Left ventricle myocardium inferior (tissue), 1 donor: Measurements from ENCODE around the gene ZNF326. TPM values are rescaled to one million over a fixed set of nuclear protein-coding genes. Genes with fewer than 3 reads are reported as not detected.
A peak's percentile ranks its signal among the peaks of the same experiment; 100 is the strongest.

Experiments
- DNase-seq: peaks from one replicate; pipeline ENCODE4 v3.0.0-alpha.2; 2020
- H3K27ac ChIP-seq: fragments of 200-600 bp; replicated peaks from 2 replicates; pipeline ENCODE4 v1.8.0; 2021
- H3K27me3 ChIP-seq: fragments of 200-600 bp; 2 replicates; pipeline ENCODE4 v1.8.0; 2021; ENCODE audit warnings: low read depth
- H3K36me3 ChIP-seq: fragments of 200-600 bp; 2 replicates; pipeline ENCODE4 v1.8.0; 2021
- H3K4me1 ChIP-seq: fragments of 200-600 bp; 2 replicates; pipeline ENCODE4 v1.8.0; 2021
- H3K4me3 ChIP-seq: fragments of 200-600 bp; 2 replicates; pipeline ENCODE4 v1.8.0; 2021; ENCODE audit warnings: mild to moderate bottlenecking, moderate library complexity
- H3K9me3 ChIP-seq: fragments of 200-600 bp; replicated peaks from 2 replicates; pipeline ENCODE4 v1.8.0; 2021
- CTCF ChIP-seq: fragments of 200-600 bp; IDR thresholded peaks from 2 replicates; pipeline ENCODE4 v1.8.0; 2021; ENCODE audit warnings: antibody characterized with exemption, mild to moderate bottlenecking, borderline replicate concordance
- intact Hi-C: fragments of 100-400 bp; cut with micrococcal nuclease; formaldehyde crosslinking; loops from one replicate; pipeline ENCODE4 v1.11.0; 2022
- total RNA-seq: library from RNA; stranded (reverse); fragmentation: NEBNext Ultra II Directional; extraction: Animal tissue kit (Norgen Biotek cat#: 25700); gene quantifications from one replicate; pipeline ENCODE4 v1.2.1, GENCODE V29; 2021
- donor health status: DM: no; HTN: yes; CAD: no; lungs with severe emphysema.

Gene ZNF326
- total RNA-seq, 1 donor from 2014 or later, result 18.1 TPM

GRCh38 chr1:89959719-89960118 is 35.2 kb upstream of the ZNF326 start:
- peaks cover 5% of the 10 kb centered on the region for H3K4me1 ChIP-seq
- no peak for DNase-seq
- no peak overlapping the region for H3K4me3 ChIP-seq
- H3K9me3 ChIP-seq, result no peaks in the 10 kb centered on the region
- H3K27me3 ChIP-seq, result no peaks in the 10 kb centered on the region
- no peaks in the 10 kb centered on the region for H3K36me3 ChIP-seq
- H3K27ac ChIP-seq, result no peak overlapping the region
- TF ChIP-seq CTCF, result no peak
- intact Hi-C loops, result no loop called here

DNA sequence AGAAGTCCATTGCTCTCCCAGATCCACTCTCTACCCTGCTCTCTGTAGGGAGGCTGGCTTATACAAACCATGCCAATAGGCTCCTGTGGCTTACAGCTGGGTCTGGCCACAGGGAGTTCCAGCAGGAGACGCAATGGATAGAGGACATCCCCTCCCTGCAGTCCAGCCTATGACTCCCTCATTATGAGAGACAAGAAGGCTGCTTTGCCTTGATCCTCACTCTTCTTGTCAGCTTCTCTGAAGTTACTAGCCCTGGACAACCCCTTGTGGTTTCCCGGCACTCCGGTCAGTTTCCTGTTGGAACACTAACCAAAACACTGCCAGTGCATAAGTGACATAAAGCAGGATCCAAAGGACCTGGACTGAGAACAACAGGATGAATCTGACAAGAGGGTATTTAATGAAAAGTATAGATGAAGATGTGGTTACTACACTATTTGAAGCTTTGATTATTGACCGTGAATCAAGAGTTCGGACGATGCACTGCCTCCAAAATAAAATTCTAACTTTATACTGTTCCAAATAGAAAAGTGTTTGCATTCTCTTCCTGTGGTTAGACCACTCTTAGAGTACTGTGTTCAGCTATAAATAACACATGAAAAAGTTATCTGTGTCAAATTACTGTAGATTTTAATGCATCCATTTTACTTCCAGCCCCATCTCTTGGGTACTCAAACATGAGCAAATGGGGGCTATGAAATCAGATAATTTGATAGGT is 32.7 kb upstream of the ZNF326 start:
- intact Hi-C loops, result no loop called here
- Histone ChIP-seq H3K36me3 (no peaks in the 10 kb centered on the region), H3K27ac (peak overlapping the region; percentile 1), H3K27me3 (no peaks in the 10 kb centered on the region), H3K4me1 (peaks cover 5% of the 10 kb centered on the region), H3K4me3 (no peak overlapping the region), H3K9me3 (no peaks in the 10 kb centered on the region)
- no peak for DNase-seq
- TF ChIP-seq CTCF, result no peak

DNA sequence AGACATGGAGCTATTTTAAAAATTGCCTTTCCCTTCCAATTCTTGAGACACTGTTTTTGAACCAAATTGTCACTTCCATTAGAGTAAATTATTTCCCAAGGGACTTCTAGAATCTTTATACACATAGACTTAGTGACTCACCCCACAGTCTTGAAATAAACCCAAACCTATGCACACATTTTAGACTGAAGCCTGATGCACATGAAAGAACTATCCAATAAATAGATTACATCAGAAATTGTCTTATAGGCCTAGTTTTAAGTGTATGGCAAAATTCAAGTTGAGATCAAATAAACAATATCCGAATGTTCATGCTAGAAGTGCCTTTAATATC is 32.2 kb upstream of the ZNF326 start:
- Histone ChIP-seq H3K27ac (no peak overlapping the region), H3K9me3 (no peaks in the 10 kb centered on the region), H3K4me1 (peaks cover 5% of the 10 kb centered on the region), H3K27me3 (no peaks in the 10 kb centered on the region), H3K4me3 (no peak overlapping the region), H3K36me3 (no peaks in the 10 kb centered on the region)
- no peak for TF ChIP-seq CTCF
- intact Hi-C loops, result no loop called here
- no peak for DNase-seq

DNA sequence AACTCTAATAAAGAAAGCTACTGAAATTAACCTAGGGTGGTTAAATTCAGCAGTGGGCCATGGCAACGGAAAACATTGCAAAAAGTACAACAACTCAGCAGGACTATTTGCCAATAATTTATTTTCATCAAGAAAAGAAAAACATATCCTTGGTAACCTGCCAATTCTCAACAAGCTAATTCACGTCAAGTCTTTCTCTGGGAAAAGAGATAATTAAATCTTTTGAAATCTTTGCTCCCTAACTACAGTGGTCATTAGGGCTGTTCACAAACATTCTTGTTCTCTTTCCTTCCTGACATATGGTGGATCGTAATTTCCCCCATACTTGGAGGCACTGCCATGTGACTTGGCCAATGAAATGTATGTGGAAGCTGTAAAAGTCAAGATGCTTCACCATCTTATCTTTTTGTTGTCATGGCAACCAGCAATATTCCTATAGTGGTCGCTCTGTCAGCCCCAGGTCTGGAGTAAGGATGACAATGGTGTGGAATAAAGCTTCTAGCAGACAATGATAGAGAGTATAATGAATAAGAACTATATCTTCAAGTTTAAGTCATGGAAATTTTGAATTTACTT is 29.6 kb upstream of the ZNF326 start:
- no peaks in the 10 kb centered on the region for H3K36me3 ChIP-seq
- H3K27me3 ChIP-seq, result no peaks in the 10 kb centered on the region
- no peak for TF ChIP-seq CTCF
- H3K4me1 ChIP-seq, result peaks cover 5% of the 10 kb centered on the region
- intact Hi-C loops, result no loop called here
- H3K4me3 ChIP-seq, result no peak overlapping the region
- H3K27ac ChIP-seq, result peak overlapping the region; percentile 67
- no peak for DNase-seq
- no peaks in the 10 kb centered on the region for H3K9me3 ChIP-seq

GRCh38 chr1:89966656-89967055 is 28.3 kb upstream of the ZNF326 start:
- intact Hi-C loops, result no loop called here
- no peaks in the 10 kb centered on the region for H3K36me3 ChIP-seq
- no peak overlapping the region for H3K4me3 ChIP-seq
- H3K27ac ChIP-seq, result no peak overlapping the region
- no peaks in the 10 kb centered on the region for H3K27me3 ChIP-seq
- DNase-seq, result no peak
- peaks cover 5% of the 10 kb centered on the region for H3K4me1 ChIP-seq
- no peak for TF ChIP-seq CTCF
- H3K9me3 ChIP-seq, result no peaks in the 10 kb centered on the region
